HG02798 (cell line): Measurements from ENCODE around the gene PTGS2.
"Not testable (repeated sequence)": the region's sequence is repeated elsewhere in the genome, so short reads cannot be mapped to it uniquely, and the experiment has no call there.

Experiments used
- ATAC-seq: cut with Tn5 transposase; IDR thresholded peaks from one replicate; pipeline ENCODE4 v1.9.1; 2021; ENCODE audit warnings: mild to moderate bottlenecking; ENCODE audit not compliant: unreplicated experiment, poor library complexity

The PTGS2 gene

GRCh38 chr1:186671136-186671825 lies 8.9 kb downstream of the PTGS2 start:
- no peak for ATAC-seq

- ATAC-seq, result no peak
Observed at GRCh38 chr1:186670297-186671135, 9.7 kb downstream of the PTGS2 start.

- ATAC-seq, result not testable (repeated sequence)
Observed at GRCh38 chr1:186669784-186670183, 10.4 kb downstream of the PTGS2 start.

- ATAC-seq, result not testable (repeated sequence)
Observed at GRCh38 chr1:186664217-186664616, 16.0 kb downstream of the PTGS2 start.

- no peak for ATAC-seq
Observed at GRCh38 chr1:186662752-186663151, 17.5 kb downstream of the PTGS2 start.

GRCh38 chr1:186659890-186660341 lies 20.3 kb downstream of the PTGS2 start:
- ATAC-seq, result no peak

- ATAC-seq, result no peak
Observed at GRCh38 chr1:186658999-186659398, 21.2 kb downstream of the PTGS2 start.

GRCh38 chr1:186657481-186657880 lies 22.7 kb downstream of the PTGS2 start:
- no peak for ATAC-seq

GRCh38 chr1:186655876-186656275 lies 24.3 kb downstream of the PTGS2 start:
- ATAC-seq, result no peak

- ATAC-seq, result no peak
Observed at GRCh38 chr1:186654741-186655140, 25.5 kb downstream of the PTGS2 start.

GRCh38 chr1:186653312-186653711 lies 26.9 kb downstream of the PTGS2 start:
- ATAC-seq, result no peak

GRCh38 chr1:186648613-186649012 lies 31.6 kb downstream of the PTGS2 start:
- ATAC-seq, result no peak

GRCh38 chr1:186647985-186648384 lies 32.2 kb downstream of the PTGS2 start:
- not testable (repeated sequence) for ATAC-seq

GRCh38 chr1:186643614-186644013 lies 36.6 kb downstream of the PTGS2 start:
- no peak for ATAC-seq

- ATAC-seq, result not testable (repeated sequence)
Observed at GRCh38 chr1:186637567-186637966, 42.7 kb downstream of the PTGS2 start.

GRCh38 chr1:186636786-186637185 lies 43.4 kb downstream of the PTGS2 start:
- ATAC-seq, result no peak

- no peak for ATAC-seq
Observed at GRCh38 chr1:186634511-186634910, 45.7 kb downstream of the PTGS2 start.

- ATAC-seq, result no peak
Observed at GRCh38 chr1:186633116-186633515, 47.1 kb downstream of the PTGS2 start.

- no peak for ATAC-seq
Observed at GRCh38 chr1:186629341-186629740, 50.9 kb downstream of the PTGS2 start.

- ATAC-seq, result no peak
Observed at GRCh38 chr1:186628910-186629309, 51.3 kb downstream of the PTGS2 start.

GRCh38 chr1:186627019-186627418 lies 53.2 kb downstream of the PTGS2 start:
- no peak for ATAC-seq
